Fibroblast of lung (primary cell): ENCODE data around the gene RTBDN. TPM values are rescaled to one million over a fixed set of nuclear protein-coding genes. Genes with fewer than 3 reads are reported as not detected.
A peak's percentile ranks its signal among the peaks of the same experiment; 100 is the strongest.
"Not testable (repeated sequence)": the region's sequence is repeated elsewhere in the genome, so short reads cannot be mapped to it uniquely, and the experiment has no call there.

Experiments used
- DNase-seq, 2 donors: peaks; one replicate each; pipeline versions ENCODE4 v3.0.0 to v3.0.0-alpha.2; 2010; ENCODE audit warnings: low read depth in 2 of 2
- H2AFZ ChIP-seq: 2 replicates; pipeline ENCODE4 v1.5.1; 2012; ENCODE audit warnings: low read length, control low read depth, inconsistent platforms
- H3K27ac ChIP-seq: 2 replicates; pipeline ENCODE4 v1.5.1; 2011; ENCODE audit warnings: low read length, control low read depth; ENCODE audit not compliant: insufficient read depth
- H3K27me3 ChIP-seq: 2 replicates; pipeline ENCODE4 v1.5.1; 2011; ENCODE audit warnings: mild to moderate bottlenecking, low read length; ENCODE audit not compliant: control insufficient read depth, insufficient read depth
- H3K36me3 ChIP-seq: 2 replicates; pipeline ENCODE4 v1.5.1; 2011; ENCODE audit warnings: low read length; ENCODE audit not compliant: control insufficient read depth, insufficient read depth
- H3K4me1 ChIP-seq: 2 replicates; pipeline ENCODE4 v1.5.1; 2011; ENCODE audit warnings: low read length; ENCODE audit not compliant: control insufficient read depth, insufficient read depth; ENCODE audit errors: extremely low read depth
- H3K4me2 ChIP-seq: 2 replicates; pipeline ENCODE4 v1.5.1; 2011; ENCODE audit warnings: low read length, control low read depth; ENCODE audit not compliant: insufficient read depth; ENCODE audit errors: extremely low read depth
- H3K4me3 ChIP-seq, 4 experiments: fragments of 200-600 bp in 1 of 4; sonication (generic) in 1 of 4; replicated peaks in 1 of 4; 2 replicates each; pipeline ENCODE4 v1.5.1; 2011 to 2016; ENCODE audit warnings: low read length in 4 of 4, low read depth in 3 of 4, mild to moderate bottlenecking in 3 of 4, control low read depth in 2 of 4, inconsistent platforms in 1 of 4, mixed read lengths in 1 of 4; ENCODE audit not compliant: insufficient read depth in 1 of 4; ENCODE audit errors: control extremely low read depth in 1 of 4
- H3K79me2 ChIP-seq: 2 replicates; pipeline ENCODE4 v1.5.1; 2012; ENCODE audit warnings: mild to moderate bottlenecking, low read length, inconsistent platforms; ENCODE audit not compliant: control insufficient read depth, insufficient read depth
- H3K9ac ChIP-seq: 2 replicates; pipeline ENCODE4 v1.5.1; 2011; ENCODE audit warnings: mild to moderate bottlenecking, low read length, control low read depth; ENCODE audit not compliant: insufficient read depth
- H3K9me3 ChIP-seq: 2 replicates; pipeline ENCODE4 v1.5.1; 2012; ENCODE audit warnings: low read depth, low read length; ENCODE audit not compliant: control insufficient read depth, insufficient read depth
- H4K20me1 ChIP-seq: 2 replicates; pipeline ENCODE4 v1.5.1; 2011; ENCODE audit warnings: low read length; ENCODE audit not compliant: control insufficient read depth, insufficient read depth; ENCODE audit errors: extremely low read depth
- CTCF ChIP-seq, 2 donors: IDR thresholded peaks in 1 of 2; conservative IDR thresholded peaks in 1 of 2; 1 replicate in 1 of 2; 2 replicates in 1 of 2; pipeline ENCODE4 v1.5.1; 2011 to 2012; ENCODE audit warnings: low read length in 2 of 2, control low read depth in 1 of 2, inconsistent platforms in 1 of 2, low read depth in 1 of 2, mild to moderate bottlenecking in 1 of 2
- EZH2 ChIP-seq: IDR thresholded peaks from 2 replicates; pipeline ENCODE4 v1.5.1; 2012; ENCODE audit warnings: low read length, control low read depth, mild to moderate bottlenecking; ENCODE audit errors: missing control alignments
- polyA plus RNA-seq, 2 donors: library from polyadenylated mRNA; depleted of rRNA in 1 of 2; stranded (reverse) in 1 of 2; unstranded in 1 of 2; fragments of >200 nt; gene quantifications; 2 replicates each; pipeline ENCODE4 v1.2.1, GENCODE V29; 2011 to 2012; ENCODE audit warnings: missing spikeins in 1 of 2
- total RNA-seq: library from RNA; depleted of rRNA; stranded (reverse); fragments of >200 nt; gene quantifications from 2 replicates; pipeline ENCODE4 v1.2.1, GENCODE V29; 2014

RTBDN gene
- total and polyA plus RNA-seq, 2 donors (not counting 1 experiment from before 2014, with no cell fraction given), result not detected

- no peak for TF ChIP-seq EZH2
- TF ChIP-seq CTCF (conservative IDR thresholded peaks at IDR 0.05 in 1 of 2, IDR thresholded peaks at IDR 0.05 in 1 of 2; ENCODE audit: low read depth in 1 of 2, low read length in 2 of 2), result peak; percentile 68 to 90
- peak; percentile 66 to 67 for DNase-seq
Observed at GRCh38 chr19:12847159-12848139, 13.1 kb upstream of the RTBDN start.

GRCh38 chr19:12846613-12847012 lies 12.2 kb upstream of the RTBDN start:
- not testable (repeated sequence) for H3K27me3 ChIP-seq, H3K36me3 ChIP-seq, H3K9ac ChIP-seq, H3K4me1 ChIP-seq, H3K4me2 ChIP-seq, H3K79me2 ChIP-seq, H4K20me1 ChIP-seq, H3K4me3 ChIP-seq, H3K9me3 ChIP-seq, H2AFZ ChIP-seq, H3K27ac ChIP-seq, DNase-seq

More at GRCh38 chr19:12847159-12848139, 13.1 kb upstream of the RTBDN start:
- H3K79me2 ChIP-seq, result no peaks in the 10 kb centered on the region
- H3K27me3 ChIP-seq, result no peaks in the 10 kb centered on the region
- no peaks in the 10 kb centered on the region for H3K36me3 ChIP-seq
- H3K9ac ChIP-seq, result peak overlapping the region; percentile 42
- H2AFZ ChIP-seq, result peak overlapping the region; percentile 95
- no peak overlapping the region for H3K27ac ChIP-seq
- peaks cover 3% of the 10 kb centered on the region for H3K4me1 ChIP-seq
- peak overlapping the region in 3 of 4 experiments; percentile 16 to 43 (median 37) for H3K4me3 ChIP-seq
- no peaks in the 10 kb centered on the region for H3K9me3 ChIP-seq
- peak overlapping the region; percentile 88 for H3K4me2 ChIP-seq
- H4K20me1 ChIP-seq, result no peaks in the 10 kb centered on the region

GRCh38 chr19:12843999-12844732 lies 9.8 kb upstream of the RTBDN start:
- Histone ChIP-seq H2AFZ (no peak overlapping the region), H3K4me1 (peaks cover 6% of the 10 kb centered on the region), H4K20me1 (no peaks in the 10 kb centered on the region), H3K36me3 (no peaks in the 10 kb centered on the region), H3K27me3 (peaks cover 20% of the 10 kb centered on the region), H3K9me3 (no peaks in the 10 kb centered on the region), H3K4me3 (no peak overlapping the region), H3K79me2 (no peaks in the 10 kb centered on the region), H3K4me2 (no peak overlapping the region), H3K27ac (no peak overlapping the region), H3K9ac (no peak overlapping the region)
- no peak for DNase-seq
- TF ChIP-seq EZH2, result no peak
- no peak for TF ChIP-seq CTCF (conservative IDR thresholded peaks at IDR 0.05 in 1 of 2, IDR thresholded peaks at IDR 0.05 in 1 of 2; ENCODE audit: low read depth in 1 of 2, low read length in 2 of 2)
